Hepatocyte (in vitro differentiated cells): ENCODE measurements around the gene OPCML.

Experiments
- CTCF ChIP-seq: fragments of 200-600 bp; sonication (generic); IDR thresholded peaks from 2 replicates; pipeline ENCODE4 v1.5.1; 2016; ENCODE audit warnings: antibody characterized with exemption, mild to moderate bottlenecking; ENCODE audit not compliant: poor library complexity
- EZH2 ChIP-seq: fragments of 200-600 bp; sonication (generic); IDR thresholded peaks from 2 replicates; pipeline ENCODE4 v1.6.1; 2016; ENCODE audit warnings: antibody characterized with exemption, mild to moderate bottlenecking, borderline replicate concordance

GRCh38 chr11:133024301-133024700, 508.0 kb downstream of the OPCML start:
- no peak for TF ChIP-seq CTCF
- no peak for TF ChIP-seq EZH2
